ENCODE measurements around the gene ZDHHC15.
"Not testable (repeated sequence)": the region's sequence is repeated elsewhere in the genome, so short reads cannot be mapped to it uniquely, and the experiment has no call there.

ZDHHC15 gene

GRCh38 chrX:75522565-75523431, at the start of gene ZDHHC15:
TSS of gene ZDHHC15 (minus strand) at chrX:75523037. CDS start at chrX:75523024, 13 bp downstream.
- DNase-seq: peak; percentile 17

- not testable (repeated sequence) for DNase-seq
Measured at GRCh38 chrX:75560544-75560943, 37.7 kb upstream of the ZDHHC15 start.

GRCh38 chrX:75547783-75548182, 24.9 kb upstream of the ZDHHC15 start:
- DNase-seq: no peak

- DNase-seq: no peak
Measured at GRCh38 chrX:75546724-75547511, 24.1 kb upstream of the ZDHHC15 start.

- DNase-seq: no peak
Measured at GRCh38 chrX:75544786-75545185, 21.9 kb upstream of the ZDHHC15 start.

- DNase-seq: no peak
Measured at GRCh38 chrX:75483933-75484332, 38.9 kb downstream of the ZDHHC15 start.

GRCh38 chrX:75461780-75462179, 61.1 kb downstream of the ZDHHC15 start:
- not testable (repeated sequence) for DNase-seq

- no peak for DNase-seq
Measured at GRCh38 chrX:75421688-75422230, 101.1 kb downstream of the ZDHHC15 start.

GRCh38 chrX:75407153-75407552, 115.7 kb downstream of the ZDHHC15 start:
- not testable (repeated sequence) for DNase-seq

GRCh38 chrX:75390470-75390869, 132.4 kb downstream of the ZDHHC15 start:
- DNase-seq: no peak

- DNase-seq: no peak
Measured at GRCh38 chrX:75369721-75370120, 153.1 kb downstream of the ZDHHC15 start.

- no peak for DNase-seq
Measured at GRCh38 chrX:75366861-75367260, 156.0 kb downstream of the ZDHHC15 start.

GRCh38 chrX:75365243-75365975, 157.4 kb downstream of the ZDHHC15 start:
- DNase-seq: no peak

GRCh38 chrX:75361788-75362187, 161.0 kb downstream of the ZDHHC15 start:
- no peak for DNase-seq

GRCh38 chrX:75348601-75349000, 174.2 kb downstream of the ZDHHC15 start:
- not testable (repeated sequence) for DNase-seq

GRCh38 chrX:75337525-75337924, 185.3 kb downstream of the ZDHHC15 start:
- no peak for DNase-seq

- no peak for DNase-seq
Measured at GRCh38 chrX:75335127-75335458, 187.7 kb downstream of the ZDHHC15 start.

GRCh38 chrX:75334407-75335126, 188.3 kb downstream of the ZDHHC15 start:
- DNase-seq: not testable (repeated sequence)

GRCh38 chrX:75327607-75328006, 195.2 kb downstream of the ZDHHC15 start:
- no peak for DNase-seq
